Liver (tissue), 9 donors: Measurements from ENCODE around the gene CDK15. TPM values are rescaled to one million over a fixed set of nuclear protein-coding genes. Genes with fewer than 3 reads are reported as not detected.

ENCODE experiments used
- DNase-seq: peaks from one replicate; pipeline ENCODE4 v3.0.0-alpha.2; 2017; ENCODE audit warnings: low spot score
- H3K27ac ChIP-seq, 2 donors: one replicate each; pipeline ENCODE4 v1.7.0; 2013; ENCODE audit warnings: inconsistent platforms in 2 of 2, low read length in 2 of 2, control low read depth in 1 of 2, low read depth in 1 of 2, mild to moderate bottlenecking in 1 of 2
- H3K27me3 ChIP-seq, 4 donors: one replicate each; pipeline versions ENCODE4 v1.6.1 to v1.7.0; 2013; ENCODE audit warnings: low read length in 3 of 4, inconsistent platforms in 1 of 4, mild to moderate bottlenecking in 1 of 4, moderate library complexity in 1 of 4; ENCODE audit not compliant: control insufficient read depth in 4 of 4, insufficient read depth in 4 of 4
- H3K36me3 ChIP-seq, 4 donors: one replicate each; pipeline versions ENCODE4 v1.6.1 to v1.7.0; 2013; ENCODE audit warnings: low read length in 3 of 4, mild to moderate bottlenecking in 3 of 4, low read depth in 1 of 4, moderate library complexity in 1 of 4; ENCODE audit not compliant: control insufficient read depth in 4 of 4, insufficient read depth in 3 of 4
- H3K4me1 ChIP-seq, 4 donors: one replicate each; pipeline versions ENCODE4 v1.6.1 to v1.7.0; 2013; ENCODE audit warnings: low read length in 3 of 4, mild to moderate bottlenecking in 3 of 4, moderate library complexity in 1 of 4; ENCODE audit not compliant: control insufficient read depth in 4 of 4, insufficient read depth in 4 of 4
- H3K4me3 ChIP-seq, 3 donors: one replicate each; pipeline versions ENCODE4 v1.6.1 to v1.7.0; 2013; ENCODE audit warnings: low read length in 3 of 3, control low read depth in 1 of 3, low read depth in 1 of 3, mild to moderate bottlenecking in 1 of 3
- H3K9ac ChIP-seq, 2 donors: one replicate each; pipeline ENCODE4 v1.7.0; 2013; ENCODE audit warnings: low read length in 2 of 2, mild to moderate bottlenecking in 2 of 2, moderate library complexity in 2 of 2, control low read depth in 1 of 2, low read depth in 1 of 2
- H3K9me3 ChIP-seq, 4 donors: one replicate each; pipeline versions ENCODE4 v1.6.1 to v1.7.0; 2013; ENCODE audit warnings: low read length in 3 of 4; ENCODE audit not compliant: control insufficient read depth in 4 of 4
- ATF3 ChIP-seq: IDR thresholded peaks from 2 replicates; pipeline ENCODE4 v1.6.1; 2016; ENCODE audit warnings: antibody characterized with exemption
- EGR1 ChIP-seq, 2 donors: IDR thresholded peaks; 2 replicates each; pipeline ENCODE4 v1.6.1; 2016 to 2018; ENCODE audit warnings: antibody characterized with exemption in 2 of 2, low read depth in 2 of 2
- FOXA1 ChIP-seq: IDR thresholded peaks from 2 replicates; pipeline ENCODE4 v1.6.1; 2016; ENCODE audit warnings: antibody characterized with exemption
- FOXA2 ChIP-seq: IDR thresholded peaks from 2 replicates; pipeline ENCODE4 v1.6.1; 2016; ENCODE audit warnings: antibody characterized with exemption
- GABPA ChIP-seq, 2 donors: IDR thresholded peaks in 1 of 2; conservative IDR thresholded peaks in 1 of 2; 2 replicates each; pipeline ENCODE4 v1.6.1; 2016; ENCODE audit warnings: antibody characterized with exemption in 2 of 2, mild to moderate bottlenecking in 1 of 2, moderate library complexity in 1 of 2
- HNF4A ChIP-seq, 2 donors: conservative IDR thresholded peaks; 2 replicates each; pipeline ENCODE4 v1.6.1; 2016; ENCODE audit warnings: antibody characterized with exemption in 2 of 2, mild to moderate bottlenecking in 2 of 2
- HNF4G ChIP-seq: IDR thresholded peaks from 2 replicates; pipeline ENCODE4 v1.6.1; 2016; ENCODE audit warnings: antibody characterized with exemption
- JUND ChIP-seq, 2 donors: IDR thresholded peaks; 2 replicates each; pipeline ENCODE4 v1.6.1; 2016; ENCODE audit warnings: antibody characterized with exemption in 2 of 2
- NR2F2 ChIP-seq: IDR thresholded peaks from 2 replicates; pipeline ENCODE4 v1.6.1; 2016; ENCODE audit warnings: antibody characterized with exemption
- RAD21 ChIP-seq, 2 donors: IDR thresholded peaks; 2 replicates each; pipeline ENCODE4 v1.6.1; 2016; ENCODE audit warnings: antibody characterized with exemption in 2 of 2, mild to moderate bottlenecking in 2 of 2
- REST ChIP-seq: IDR thresholded peaks from 2 replicates; pipeline ENCODE4 v1.6.1; 2016; ENCODE audit warnings: antibody characterized with exemption, mild to moderate bottlenecking
- RXRA ChIP-seq, 2 donors: IDR thresholded peaks; 2 replicates each; pipeline ENCODE4 v1.6.1; 2017 to 2018; ENCODE audit warnings: antibody characterized with exemption in 2 of 2, mild to moderate bottlenecking in 1 of 2
- SP1 ChIP-seq: IDR thresholded peaks from 2 replicates; pipeline ENCODE4 v1.6.1; 2018; ENCODE audit warnings: antibody characterized with exemption, mild to moderate bottlenecking
- TAF1 ChIP-seq: conservative IDR thresholded peaks from 2 replicates; pipeline ENCODE4 v1.6.1; 2016; ENCODE audit warnings: antibody characterized with exemption, mild to moderate bottlenecking
- YY1 ChIP-seq: IDR thresholded peaks from 2 replicates; pipeline ENCODE4 v1.6.1; 2016; ENCODE audit warnings: antibody characterized with exemption, mild to moderate bottlenecking
- WGBS: extraction: QIAGEN DNeasy Blood & Tissue Kit; methylation state at CpG from one replicate; pipeline ENCODE4 v1.1.7; 2013; 5-methylcytosine and 5-hydroxymethylcytosine counted together
- polyA plus RNA-seq, 2 donors: library from polyadenylated mRNA; stranded (reverse) in 1 of 2; unstranded in 1 of 2; fragments of 200-250 nt in 1 of 2; fragments of >200 nt in 1 of 2; fragmentation: Nextera tagmentation in 1 of 2; extraction: Ambion mirVana in 1 of 2; gene quantifications; one replicate each; pipeline versions ENCODE4 v1.2.1 to v1.2.3, GENCODE V29; 2013 to 2015
- total RNA-seq, 2 donors: library from RNA; depleted of rRNA; stranded (reverse); fragments of >200 nt; gene quantifications; one replicate each; pipeline ENCODE4 v1.2.3, GENCODE V29; 2014
- TF ChIP-seq, protein P1 (sequence below): fragments of 150-350 bp; IDR thresholded peaks from 2 replicates; pipeline ENCODE4 v1.5.1; 2017; ENCODE audit warnings: improper control_type of control experiment, low read depth, low read length; ENCODE audit not compliant: missing input control
- TF ChIP-seq, protein P2 (sequence below): IDR thresholded peaks from 2 replicates; pipeline ENCODE4 v1.6.1; 2016; ENCODE audit warnings: antibody characterized with exemption
- TF ChIP-seq, protein P3 (sequence below): IDR thresholded peaks from 2 replicates; pipeline ENCODE4 v1.6.1; 2016; ENCODE audit warnings: antibody characterized with exemption
- donor health status: healthy.
- donor health status: healthy.
- donor health status: healthy.
- donor health status: healthy.
- donor health status: healthy.

The CDK15 gene
- total and polyA plus RNA-seq, 4 donors, result under 0.01 to 0.47 (median 0.06) TPM; not detected in 1

DNA sequence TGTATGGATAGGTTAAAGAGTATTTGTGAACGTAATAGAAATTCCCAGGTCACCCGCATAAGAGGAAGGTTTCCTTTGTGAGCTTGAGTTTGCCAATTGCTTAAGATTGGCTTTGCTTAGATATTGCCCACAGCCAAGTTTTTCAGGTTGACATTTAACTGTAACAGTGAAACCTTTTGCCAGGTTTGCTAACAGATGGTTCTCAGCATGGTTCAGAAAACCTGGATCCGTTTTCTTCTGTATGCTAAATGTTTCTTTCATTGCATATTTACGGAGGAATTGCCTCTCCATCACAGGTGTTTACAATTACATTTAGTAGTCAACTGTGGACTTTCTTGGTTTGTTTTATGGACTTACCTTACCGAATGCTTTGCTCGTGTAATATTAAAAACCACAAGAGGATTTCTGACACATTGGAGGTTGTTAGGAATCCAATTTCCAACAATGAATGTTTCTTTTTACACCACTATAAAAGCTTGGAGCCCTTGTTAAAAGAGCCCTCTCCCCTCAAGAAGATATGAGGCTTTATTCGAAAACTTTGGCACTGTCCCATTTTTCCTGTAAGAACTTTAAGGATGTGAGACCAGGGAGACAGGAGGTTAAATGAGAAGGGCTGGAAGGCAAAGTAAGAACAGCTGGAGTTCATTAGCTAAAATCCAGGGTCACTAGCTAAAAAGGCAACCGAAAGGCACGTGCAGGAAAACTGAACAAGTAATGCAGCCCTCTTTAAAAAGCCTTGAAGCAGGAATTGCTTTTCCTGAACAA is 7.8 kb downstream of the CDK15 start:
- H3K9ac ChIP-seq, result no peak overlapping the region
- no peak overlapping the region for H3K27ac ChIP-seq
- H3K36me3 ChIP-seq, result no peaks in the 10 kb centered on the region
- TF ChIP-seq TAF1 (no peak), ATF3 (no peak)
- no peak for DNase-seq
- H3K27me3 ChIP-seq, result no peaks in the 10 kb centered on the region
- no peaks in the 10 kb centered on the region for H3K4me1 ChIP-seq
- no peaks in the 10 kb centered on the region for H3K9me3 ChIP-seq
- H3K4me3 ChIP-seq, result no peak overlapping the region
- WGBS, result 77% methylated on average over 9 of the region's 9 CpGs

- H3K36me3 ChIP-seq, result no peaks in the 10 kb centered on the region
- no peak for TF ChIP-seq EGR1 (IDR thresholded peaks at IDR 0.05; ENCODE audit: low read depth in 2 of 2)
- TF ChIP-seq FOXA1, result no peak
- TF ChIP-seq REST, result no peak
- TF ChIP-seq RAD21 (IDR thresholded peaks at IDR 0.05), result no peak
- TF ChIP-seq GABPA (IDR thresholded peaks at IDR 0.05 in 1 of 2, conservative IDR thresholded peaks at IDR 0.05 in 1 of 2), result no peak
- no peak for TF ChIP-seq FOXA2
- TF ChIP-seq TAF1, result no peak
- no peak for TF ChIP-seq NR2F2
- TF ChIP-seq HNF4G, result no peak
- TF ChIP-seq ATF3, result no peak
- TF ChIP-seq HNF4A (conservative IDR thresholded peaks at IDR 0.05), result no peak
- TF ChIP-seq, protein P1, sequence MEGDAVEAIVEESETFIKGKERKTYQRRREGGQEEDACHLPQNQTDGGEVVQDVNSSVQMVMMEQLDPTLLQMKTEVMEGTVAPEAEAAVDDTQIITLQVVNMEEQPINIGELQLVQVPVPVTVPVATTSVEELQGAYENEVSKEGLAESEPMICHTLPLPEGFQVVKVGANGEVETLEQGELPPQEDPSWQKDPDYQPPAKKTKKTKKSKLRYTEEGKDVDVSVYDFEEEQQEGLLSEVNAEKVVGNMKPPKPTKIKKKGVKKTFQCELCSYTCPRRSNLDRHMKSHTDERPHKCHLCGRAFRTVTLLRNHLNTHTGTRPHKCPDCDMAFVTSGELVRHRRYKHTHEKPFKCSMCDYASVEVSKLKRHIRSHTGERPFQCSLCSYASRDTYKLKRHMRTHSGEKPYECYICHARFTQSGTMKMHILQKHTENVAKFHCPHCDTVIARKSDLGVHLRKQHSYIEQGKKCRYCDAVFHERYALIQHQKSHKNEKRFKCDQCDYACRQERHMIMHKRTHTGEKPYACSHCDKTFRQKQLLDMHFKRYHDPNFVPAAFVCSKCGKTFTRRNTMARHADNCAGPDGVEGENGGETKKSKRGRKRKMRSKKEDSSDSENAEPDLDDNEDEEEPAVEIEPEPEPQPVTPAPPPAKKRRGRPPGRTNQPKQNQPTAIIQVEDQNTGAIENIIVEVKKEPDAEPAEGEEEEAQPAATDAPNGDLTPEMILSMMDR, result no peak
- TF ChIP-seq JUND (IDR thresholded peaks at IDR 0.05), result no peak
- TF ChIP-seq, protein P2, sequence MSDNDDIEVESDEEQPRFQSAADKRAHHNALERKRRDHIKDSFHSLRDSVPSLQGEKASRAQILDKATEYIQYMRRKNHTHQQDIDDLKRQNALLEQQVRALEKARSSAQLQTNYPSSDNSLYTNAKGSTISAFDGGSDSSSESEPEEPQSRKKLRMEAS, result no peak
- no peak for TF ChIP-seq RXRA (IDR thresholded peaks at IDR 0.05)
- no peak for TF ChIP-seq SP1
- TF ChIP-seq, protein P3, sequence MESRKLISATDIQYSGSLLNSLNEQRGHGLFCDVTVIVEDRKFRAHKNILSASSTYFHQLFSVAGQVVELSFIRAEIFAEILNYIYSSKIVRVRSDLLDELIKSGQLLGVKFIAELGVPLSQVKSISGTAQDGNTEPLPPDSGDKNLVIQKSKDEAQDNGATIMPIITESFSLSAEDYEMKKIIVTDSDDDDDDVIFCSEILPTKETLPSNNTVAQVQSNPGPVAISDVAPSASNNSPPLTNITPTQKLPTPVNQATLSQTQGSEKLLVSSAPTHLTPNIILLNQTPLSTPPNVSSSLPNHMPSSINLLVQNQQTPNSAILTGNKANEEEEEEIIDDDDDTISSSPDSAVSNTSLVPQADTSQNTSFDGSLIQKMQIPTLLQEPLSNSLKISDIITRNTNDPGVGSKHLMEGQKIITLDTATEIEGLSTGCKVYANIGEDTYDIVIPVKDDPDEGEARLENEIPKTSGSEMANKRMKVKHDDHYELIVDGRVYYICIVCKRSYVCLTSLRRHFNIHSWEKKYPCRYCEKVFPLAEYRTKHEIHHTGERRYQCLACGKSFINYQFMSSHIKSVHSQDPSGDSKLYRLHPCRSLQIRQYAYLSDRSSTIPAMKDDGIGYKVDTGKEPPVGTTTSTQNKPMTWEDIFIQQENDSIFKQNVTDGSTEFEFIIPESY, result no peak
- TF ChIP-seq YY1, result no peak
- WGBS, result 75% methylated on average over 5 of the region's 5 CpGs
- no peak overlapping the region for H3K27ac ChIP-seq
- H3K9me3 ChIP-seq, result no peaks in the 10 kb centered on the region
- no peak overlapping the region for H3K9ac ChIP-seq
- no peak overlapping the region for H3K4me3 ChIP-seq
- DNase-seq, result no peak
- no peaks in the 10 kb centered on the region for H3K27me3 ChIP-seq
- no peaks in the 10 kb centered on the region for H3K4me1 ChIP-seq
Observed at GRCh38 chr2:201816657-201817575, 10.6 kb downstream of the CDK15 start.
